Measurements from ENCODE around the gene IER5. TPM values are rescaled to one million over a fixed set of nuclear protein-coding genes. Genes with fewer than 3 reads are reported as not detected.
A peak's percentile ranks its signal among the peaks of the same experiment; 100 is the strongest.

IER5 gene
- total and polyA plus RNA-seq, 9 of the 15 experiments (the other 6 are each of a cell fraction or from before 2014, with no cell fraction given) = 2.4 to 32.1 (median 12.0) TPM

GRCh38 chr1:181112071-181112929 is 23.8 kb downstream of the IER5 start (continued):
- TF ChIP-seq MAX (CRISPR knock-in tag; IDR thresholded peaks at IDR 0.05) = peak; percentile 89
- TF ChIP-seq, protein P1, sequence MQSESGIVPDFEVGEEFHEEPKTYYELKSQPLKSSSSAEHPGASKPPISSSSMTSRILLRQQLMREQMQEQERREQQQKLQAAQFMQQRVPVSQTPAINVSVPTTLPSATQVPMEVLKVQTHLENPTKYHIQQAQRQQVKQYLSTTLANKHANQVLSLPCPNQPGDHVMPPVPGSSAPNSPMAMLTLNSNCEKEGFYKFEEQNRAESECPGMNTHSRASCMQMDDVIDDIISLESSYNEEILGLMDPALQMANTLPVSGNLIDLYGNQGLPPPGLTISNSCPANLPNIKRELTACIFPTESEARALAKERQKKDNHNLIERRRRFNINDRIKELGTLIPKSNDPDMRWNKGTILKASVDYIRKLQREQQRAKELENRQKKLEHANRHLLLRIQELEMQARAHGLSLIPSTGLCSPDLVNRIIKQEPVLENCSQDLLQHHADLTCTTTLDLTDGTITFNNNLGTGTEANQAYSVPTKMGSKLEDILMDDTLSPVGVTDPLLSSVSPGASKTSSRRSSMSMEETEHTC (IDR thresholded peaks at IDR 0.05) = no peak
- TF ChIP-seq FOXJ2 (tag; IDR thresholded peaks at IDR 0.05) = no peak
- TF ChIP-seq CSDE1 (IDR thresholded peaks at IDR 0.05) = no peak
- no peak for TF ChIP-seq DEAF1 (CRISPR knock-in tag; IDR thresholded peaks at IDR 0.05)
- no peak for TF ChIP-seq SMAD4 (CRISPR knock-in tag; conservative IDR thresholded peaks at IDR 0.05)
- no peak for TF ChIP-seq CBX2 (IDR thresholded peaks at IDR 0.05; ENCODE audit: insufficient read depth, low read length, poor library complexity, severe bottlenecking)
- TF ChIP-seq ZNF146 (CRISPR knock-in tag; IDR thresholded peaks at IDR 0.05; ENCODE audit: unreplicated experiment) = no peak
- TF ChIP-seq, protein P2, sequence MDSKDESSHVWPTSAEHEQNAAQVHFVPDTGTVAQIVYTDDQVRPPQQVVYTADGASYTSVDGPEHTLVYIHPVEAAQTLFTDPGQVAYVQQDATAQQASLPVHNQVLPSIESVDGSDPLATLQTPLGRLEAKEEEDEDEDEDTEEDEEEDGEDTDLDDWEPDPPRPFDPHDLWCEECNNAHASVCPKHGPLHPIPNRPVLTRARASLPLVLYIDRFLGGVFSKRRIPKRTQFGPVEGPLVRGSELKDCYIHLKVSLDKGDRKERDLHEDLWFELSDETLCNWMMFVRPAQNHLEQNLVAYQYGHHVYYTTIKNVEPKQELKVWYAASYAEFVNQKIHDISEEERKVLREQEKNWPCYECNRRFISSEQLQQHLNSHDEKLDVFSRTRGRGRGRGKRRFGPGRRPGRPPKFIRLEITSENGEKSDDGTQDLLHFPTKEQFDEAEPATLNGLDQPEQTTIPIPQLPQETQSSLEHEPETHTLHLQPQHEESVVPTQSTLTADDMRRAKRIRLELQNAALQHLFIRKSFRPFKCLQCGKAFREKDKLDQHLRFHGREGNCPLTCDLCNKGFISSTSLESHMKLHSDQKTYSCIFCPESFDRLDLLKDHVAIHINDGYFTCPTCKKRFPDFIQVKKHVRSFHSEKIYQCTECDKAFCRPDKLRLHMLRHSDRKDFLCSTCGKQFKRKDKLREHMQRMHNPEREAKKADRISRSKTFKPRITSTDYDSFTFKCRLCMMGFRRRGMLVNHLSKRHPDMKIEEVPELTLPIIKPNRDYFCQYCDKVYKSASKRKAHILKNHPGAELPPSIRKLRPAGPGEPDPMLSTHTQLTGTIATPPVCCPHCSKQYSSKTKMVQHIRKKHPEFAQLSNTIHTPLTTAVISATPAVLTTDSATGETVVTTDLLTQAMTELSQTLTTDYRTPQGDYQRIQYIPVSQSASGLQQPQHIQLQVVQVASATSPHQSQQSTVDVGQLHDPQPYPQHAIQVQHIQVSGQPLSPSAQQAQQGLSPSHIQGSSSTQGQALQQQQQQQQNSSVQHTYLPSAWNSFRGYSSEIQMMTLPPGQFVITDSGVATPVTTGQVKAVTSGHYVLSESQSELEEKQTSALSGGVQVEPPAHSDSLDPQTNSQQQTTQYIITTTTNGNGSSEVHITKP (IDR thresholded peaks at IDR 0.05; ENCODE audit: partially characterized antibody) = peak; percentile 93
- no peak for TF ChIP-seq KLF6 (CRISPR knock-in tag; IDR thresholded peaks at IDR 0.05; ENCODE audit: borderline replicate concordance)
- peak; percentile 63 for TF ChIP-seq EP300 (IDR thresholded peaks at IDR 0.05; ENCODE audit: low read length)
- TF ChIP-seq HNRNPLL (IDR thresholded peaks at IDR 0.05; ENCODE audit: low read depth, low read length, poor library complexity, severe bottlenecking) = no peak
- TF ChIP-seq HDGF (IDR thresholded peaks at IDR 0.05) = no peak
- peak in 1 of 2 experiments; percentile 77; a peak in 2 of 4 replicates for TF ChIP-seq KDM1A (IDR thresholded peaks at IDR 0.05)
- TF ChIP-seq SMARCE1 (IDR thresholded peaks at IDR 0.05) = peak; percentile 86
- no peak for TF ChIP-seq ZBTB26 (CRISPR knock-in tag; IDR thresholded peaks at IDR 0.05)
- 0 out of 2 replicates have a peak, but pooled peaks have one; percentile 16 for TF ChIP-seq TAL1 (IDR thresholded peaks at IDR 0.05)
- TF ChIP-seq, protein P3, sequence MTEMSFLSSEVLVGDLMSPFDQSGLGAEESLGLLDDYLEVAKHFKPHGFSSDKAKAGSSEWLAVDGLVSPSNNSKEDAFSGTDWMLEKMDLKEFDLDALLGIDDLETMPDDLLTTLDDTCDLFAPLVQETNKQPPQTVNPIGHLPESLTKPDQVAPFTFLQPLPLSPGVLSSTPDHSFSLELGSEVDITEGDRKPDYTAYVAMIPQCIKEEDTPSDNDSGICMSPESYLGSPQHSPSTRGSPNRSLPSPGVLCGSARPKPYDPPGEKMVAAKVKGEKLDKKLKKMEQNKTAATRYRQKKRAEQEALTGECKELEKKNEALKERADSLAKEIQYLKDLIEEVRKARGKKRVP (CRISPR knock-in tag; IDR thresholded peaks at IDR 0.05) = no peak
- TF ChIP-seq HDAC1 (IDR thresholded peaks at IDR 0.05) = peak in 1 of 2 experiments; percentile 85; a peak in 2 of 4 replicates
